GM13977 (cell line): ENCODE results near the gene RNF26.

ENCODE experiments used
- DNase-seq: peaks from one replicate; pipeline ENCODE4 v3.0.0; 2012; ENCODE audit warnings: low spot score
- CTCF ChIP-seq: IDR thresholded peaks from 2 replicates; pipeline ENCODE4 v1.5.1; 2012; ENCODE audit warnings: mild to moderate bottlenecking, control low read depth; ENCODE audit not compliant: insufficient read depth; ENCODE audit errors: extremely low read depth, missing control alignments
- in situ Hi-C: fragments of 300-500 bp; cut with MboI; formaldehyde crosslinking; loops from one replicate; pipeline ENCODE4 v1.12.0; 2022; ENCODE audit warnings: low sequenced_read_pairs, low pct_unique_long_range_greater_than_20kb, mixed read lengths, inconsistent platforms; ENCODE audit not compliant: unreplicated experiment

RNF26 gene

GRCh38 chr11:119335091-119335654, 846 bp downstream of the RNF26 start:
- DNase-seq, result no peak
- in situ Hi-C loops, result no loop called here
- TF ChIP-seq CTCF, result no peak

- in situ Hi-C loops, result no loop called here
- no peak for DNase-seq
- no peak for TF ChIP-seq CTCF
Observed at GRCh38 chr11:119335655-119336543, 1.6 kb downstream of the RNF26 start.

GRCh38 chr11:119336744-119337469, 2.6 kb downstream of the RNF26 start:
- no peak for DNase-seq
- no peak for TF ChIP-seq CTCF
- in situ Hi-C loops, result no loop called here

- no peak for TF ChIP-seq CTCF
- DNase-seq, result no peak
- in situ Hi-C loops, result no loop called here
Observed at GRCh38 chr11:119337581-119338317, 3.4 kb downstream of the RNF26 start.

- in situ Hi-C loops, result no loop called here
Observed at GRCh38 chr11:119338318-119338890, 4.1 kb downstream of the RNF26 start.

More at GRCh38 chr11:119338318-119338890, 4.1 kb downstream of the RNF26 start:
- peak; percentile 77 for TF ChIP-seq CTCF
- peak; percentile 89 for DNase-seq
